GM19193 (cell line): Measurements from ENCODE around the gene ISL1.

Experiments
- POLR2A ChIP-seq: IDR thresholded peaks from 4 replicates; pipeline ENCODE4 v1.6.1; 2011; ENCODE audit not compliant: insufficient read depth, insufficient read length; ENCODE audit errors: extremely low read depth

ISL1 gene

DNA sequence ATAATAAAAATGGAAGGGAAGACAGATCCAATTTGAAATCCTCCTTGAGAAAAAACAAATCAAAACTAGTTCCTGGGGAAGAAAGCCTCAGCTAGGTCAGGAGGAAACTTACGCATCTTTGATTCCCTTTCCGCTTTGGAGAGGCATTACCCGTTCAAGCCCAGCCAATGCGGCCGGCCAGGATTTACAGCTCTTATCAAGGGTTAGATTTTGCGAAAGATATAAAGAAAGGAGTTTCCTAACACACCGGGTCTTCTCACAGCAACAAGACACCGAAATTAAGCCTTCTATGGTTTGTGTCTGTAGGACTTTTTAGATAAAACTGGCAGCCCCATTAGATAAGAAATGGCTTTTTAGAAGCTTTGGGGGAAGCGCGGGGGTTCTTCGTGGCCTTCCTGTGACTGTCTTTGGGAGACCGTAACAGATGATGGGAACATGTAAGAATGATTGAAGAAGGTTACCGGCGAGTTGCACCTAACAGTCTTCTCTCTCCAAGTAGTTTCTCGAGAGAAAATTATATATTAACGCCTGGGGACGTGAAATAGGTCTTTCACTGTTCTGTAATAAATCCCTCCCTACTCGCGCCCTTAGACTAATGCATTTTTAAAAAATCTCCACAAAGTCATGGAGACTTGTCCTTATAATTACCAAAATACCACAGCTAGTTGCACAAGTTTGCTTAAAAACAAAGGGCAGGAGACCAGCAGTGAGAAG lies 1.3 kb upstream of the ISL1 start:
- no peak for TF ChIP-seq POLR2A

DNA sequence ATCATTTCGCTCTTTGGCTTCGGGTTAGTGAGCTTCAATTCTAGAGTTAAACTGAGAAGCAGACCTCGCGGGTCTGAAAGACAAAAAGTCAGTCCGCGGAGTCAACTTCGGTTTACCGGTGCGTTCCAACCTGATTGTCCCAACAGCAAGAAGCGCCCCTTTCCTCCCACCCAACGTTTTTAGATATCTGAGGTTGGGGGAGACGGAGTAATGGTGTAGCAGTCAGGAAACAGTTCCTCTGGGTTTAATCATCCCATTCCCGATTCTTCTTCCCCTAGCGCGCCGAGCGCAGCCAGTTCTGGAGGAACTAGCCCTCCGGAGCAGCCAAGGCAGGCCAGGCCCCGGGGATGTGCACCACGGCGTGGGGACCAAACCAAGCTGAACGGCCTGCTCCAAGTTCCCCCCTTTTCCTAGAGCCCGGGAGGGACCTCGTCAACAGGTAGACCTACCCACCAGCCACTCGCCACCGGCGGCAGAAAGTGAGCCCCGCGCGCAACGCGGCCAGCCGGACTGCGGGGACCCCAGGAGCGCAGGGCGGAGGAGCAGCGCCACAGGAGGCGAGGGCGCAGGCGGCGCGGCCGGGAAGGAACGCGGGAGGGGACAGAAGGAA lies 622 bp upstream of the ISL1 start:
- TF ChIP-seq POLR2A, result no peak

DNA sequence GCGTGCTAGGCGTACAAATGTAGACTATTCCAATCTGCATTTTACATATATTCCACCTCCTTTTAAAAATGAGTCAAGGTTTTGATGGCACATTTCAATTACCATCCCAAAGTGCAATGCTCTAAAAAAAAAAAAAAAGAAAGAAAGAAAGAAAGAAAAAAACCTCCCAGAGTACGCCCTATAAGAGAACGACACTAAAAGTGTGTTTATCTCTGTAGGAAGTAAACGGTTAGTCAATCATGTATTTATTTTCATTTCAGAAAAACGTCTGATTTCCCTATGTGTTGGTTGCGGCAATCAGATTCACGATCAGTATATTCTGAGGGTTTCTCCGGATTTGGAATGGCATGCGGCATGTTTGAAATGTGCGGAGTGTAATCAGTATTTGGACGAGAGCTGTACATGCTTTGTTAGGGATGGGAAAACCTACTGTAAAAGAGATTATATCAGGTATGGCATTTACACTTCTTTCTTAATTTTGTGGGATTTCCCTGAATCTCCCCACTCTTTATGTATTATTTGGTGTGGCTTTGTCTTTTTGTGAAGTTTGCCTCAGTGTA lies 1.1 kb downstream of the ISL1 start:
- no peak for TF ChIP-seq POLR2A

DNA sequence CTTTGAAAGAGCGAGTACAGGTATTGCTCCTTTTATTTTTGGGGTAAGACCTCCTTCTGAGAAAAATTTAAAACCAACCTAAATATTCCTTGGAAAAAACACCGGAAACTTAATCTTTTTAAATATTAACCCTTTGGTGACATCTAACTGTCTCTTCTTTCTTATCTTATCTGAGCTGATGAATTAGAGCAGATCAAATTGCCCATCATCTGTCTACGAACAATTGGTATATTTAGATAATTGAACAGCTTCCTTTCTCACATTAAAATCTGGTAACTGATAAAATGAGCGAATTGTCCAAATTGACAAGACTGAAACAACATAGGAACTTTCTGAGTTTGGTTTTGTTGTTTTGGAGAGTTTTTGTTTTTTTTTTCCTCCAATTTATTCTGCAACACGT lies 2.0 kb downstream of the ISL1 start:
- TF ChIP-seq POLR2A, result no peak

DNA sequence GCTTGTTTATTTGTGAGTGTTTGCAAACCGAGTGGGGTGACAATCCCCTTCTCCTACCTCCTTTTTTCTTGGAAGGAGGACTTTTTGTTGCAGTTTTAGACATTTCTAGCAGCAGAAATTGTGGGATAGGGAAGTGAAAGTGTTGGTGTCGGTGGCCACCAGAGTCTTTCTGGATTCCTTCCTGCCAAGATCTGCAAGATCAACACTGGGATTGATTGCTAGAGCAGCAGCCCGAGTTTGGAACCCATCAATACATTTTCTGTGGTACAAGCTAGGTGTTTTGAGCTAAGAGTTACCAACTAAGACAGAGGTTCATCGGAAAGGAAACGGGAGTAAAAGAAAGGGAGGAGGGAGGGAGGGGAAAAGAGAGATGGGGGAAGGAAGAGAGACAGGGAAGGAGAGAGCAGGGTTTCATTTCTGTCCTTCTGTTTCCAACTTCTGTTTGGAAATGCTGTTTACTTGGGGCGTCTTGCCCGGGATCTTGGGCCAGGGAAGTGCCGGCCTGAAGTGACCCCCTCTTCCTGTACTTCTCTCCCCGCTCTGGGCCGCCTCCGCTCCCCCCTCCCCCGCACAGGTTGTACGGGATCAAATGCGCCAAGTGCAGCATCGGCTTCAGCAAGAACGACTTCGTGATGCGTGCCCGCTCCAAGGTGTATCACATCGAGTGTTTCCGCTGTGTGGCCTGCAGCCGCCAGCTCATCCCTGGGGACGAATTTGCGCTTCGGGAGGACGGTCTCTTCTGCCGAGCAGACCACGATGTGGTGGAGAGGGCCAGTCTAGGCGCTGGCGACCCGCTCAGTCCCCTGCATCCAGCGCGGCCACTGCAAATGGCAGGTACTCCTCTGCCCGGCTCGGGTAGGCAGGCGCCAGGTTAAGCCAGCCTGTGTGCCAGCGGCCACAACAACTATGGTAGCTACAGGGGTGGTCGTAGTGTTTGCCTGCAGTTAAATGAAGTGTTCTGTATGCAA lies 4.0 kb downstream of the ISL1 start:
- TF ChIP-seq POLR2A, result no peak

DNA sequence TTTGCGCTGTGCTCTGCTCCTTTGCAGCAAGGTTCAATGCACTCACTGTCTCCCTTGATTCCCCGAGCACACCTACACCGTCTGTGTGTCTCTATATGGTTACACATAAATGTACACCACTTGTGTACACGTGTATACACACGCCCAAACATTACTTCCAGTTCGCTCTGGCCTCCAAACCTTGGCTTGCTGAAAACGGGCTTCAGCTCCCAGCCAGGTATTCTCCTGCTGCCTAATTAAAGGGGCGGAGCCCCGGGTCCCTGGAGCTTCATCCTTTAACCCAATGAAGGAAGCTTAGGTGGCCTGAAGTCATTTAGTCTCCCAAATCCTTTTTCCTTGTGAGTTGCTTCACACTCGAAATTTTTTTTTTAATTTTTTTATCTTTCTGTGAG lies 4.6 kb downstream of the ISL1 start:
- no peak for TF ChIP-seq POLR2A

DNA sequence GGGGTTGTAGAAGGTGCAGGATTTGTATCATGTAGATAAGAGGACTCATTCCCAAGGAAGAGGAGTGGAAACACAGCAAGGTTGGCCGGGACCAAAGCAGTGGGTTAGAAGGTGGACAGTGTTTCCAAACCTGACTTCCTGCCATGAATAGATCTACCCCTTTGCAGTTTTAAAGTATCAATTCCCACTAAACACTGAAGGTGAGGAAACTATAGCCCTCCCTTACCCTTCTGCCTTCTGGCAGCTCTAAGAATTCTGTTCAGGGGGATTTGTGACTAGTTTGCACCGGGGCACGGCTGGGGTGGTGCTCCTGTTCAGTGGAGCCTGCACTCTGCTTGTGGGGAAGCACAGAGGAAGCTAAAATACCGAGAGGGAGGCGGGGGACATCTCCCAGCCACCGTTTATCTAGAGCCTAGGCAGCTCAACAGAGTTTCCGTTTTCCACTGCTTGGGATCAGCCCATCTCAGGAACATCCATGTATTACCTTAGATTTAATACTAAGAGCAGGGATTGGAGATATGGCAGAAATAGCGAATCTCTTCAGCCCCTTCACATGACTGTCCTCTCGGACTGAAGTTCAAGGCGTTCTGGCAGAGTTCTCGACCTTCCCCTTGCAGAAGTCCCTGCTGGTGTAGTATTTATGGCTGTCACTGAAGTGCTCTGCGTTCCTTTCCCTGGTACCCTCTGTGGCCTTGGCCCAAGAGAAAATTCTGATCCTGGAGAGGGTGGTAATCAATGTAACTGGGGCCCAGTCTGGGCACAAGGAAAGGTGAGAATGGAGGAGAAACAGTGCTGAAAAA lies 5.4 kb downstream of the ISL1 start:
- TF ChIP-seq POLR2A, result no peak

DNA sequence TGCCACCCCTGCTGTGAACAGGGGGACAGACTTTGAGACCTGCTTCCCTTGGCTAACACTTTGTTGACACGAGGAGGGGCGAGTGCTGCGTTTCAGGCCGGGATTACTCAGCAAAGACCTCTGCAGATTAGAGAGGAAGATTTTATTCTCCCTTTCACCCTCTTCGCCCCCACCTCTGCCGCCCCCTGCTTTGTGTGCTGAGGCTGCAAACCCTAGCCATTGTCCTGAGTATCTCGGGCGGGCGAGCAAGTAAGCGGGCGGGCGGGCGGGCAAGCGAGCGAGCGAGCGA lies 6.0 kb downstream of the ISL1 start:
- no peak for TF ChIP-seq POLR2A

DNA sequence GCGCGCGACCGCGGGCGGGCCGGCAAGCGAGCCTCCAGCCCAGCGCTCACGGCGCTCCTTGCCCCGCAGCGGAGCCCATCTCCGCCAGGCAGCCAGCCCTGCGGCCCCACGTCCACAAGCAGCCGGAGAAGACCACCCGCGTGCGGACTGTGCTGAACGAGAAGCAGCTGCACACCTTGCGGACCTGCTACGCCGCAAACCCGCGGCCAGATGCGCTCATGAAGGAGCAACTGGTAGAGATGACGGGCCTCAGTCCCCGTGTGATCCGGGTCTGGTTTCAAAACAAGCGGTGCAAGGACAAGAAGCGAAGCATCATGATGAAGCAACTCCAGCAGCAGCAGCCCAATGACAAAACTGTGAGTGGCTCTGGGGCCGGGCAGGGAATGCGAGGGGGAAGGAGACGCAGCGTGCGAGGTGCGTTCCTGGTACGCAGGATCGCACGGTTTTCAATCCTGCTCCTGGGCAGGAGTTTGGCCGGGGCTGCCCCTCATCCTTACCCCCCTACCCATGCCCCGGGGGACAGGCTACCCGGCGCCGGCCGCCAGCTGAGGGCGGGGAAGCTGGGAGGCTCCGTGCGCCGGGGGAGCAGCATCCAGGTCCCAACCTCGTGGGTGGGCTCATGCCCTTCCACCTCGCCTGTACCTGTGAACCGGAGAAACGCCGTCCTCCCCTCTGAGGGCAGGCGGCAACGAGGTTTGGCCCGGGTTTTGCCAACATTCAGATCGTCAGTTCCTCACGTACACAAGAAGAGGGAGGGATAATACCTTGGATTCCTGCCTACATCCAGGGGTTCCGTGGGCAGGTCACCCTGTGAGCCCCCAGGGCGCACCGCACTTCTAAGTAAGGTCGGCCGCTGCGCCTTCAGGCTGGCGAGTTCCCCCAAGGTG lies 6.6 kb downstream of the ISL1 start:
- no peak for TF ChIP-seq POLR2A

DNA sequence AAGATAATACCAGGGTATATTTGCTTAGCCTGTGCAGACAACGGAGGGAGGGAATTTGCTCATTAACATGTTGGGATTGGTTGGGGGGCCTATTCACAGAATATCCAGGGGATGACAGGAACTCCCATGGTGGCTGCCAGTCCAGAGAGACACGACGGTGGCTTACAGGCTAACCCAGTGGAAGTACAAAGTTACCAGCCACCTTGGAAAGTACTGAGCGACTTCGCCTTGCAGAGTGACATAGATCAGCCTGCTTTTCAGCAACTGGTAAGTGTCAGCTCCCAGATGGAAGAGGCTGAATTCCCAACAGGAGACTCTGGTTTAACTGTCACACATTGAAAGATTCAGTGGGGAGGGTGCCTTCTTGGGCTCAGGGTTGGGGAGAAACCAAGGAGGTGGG lies 7.9 kb downstream of the ISL1 start:
- no peak for TF ChIP-seq POLR2A

DNA sequence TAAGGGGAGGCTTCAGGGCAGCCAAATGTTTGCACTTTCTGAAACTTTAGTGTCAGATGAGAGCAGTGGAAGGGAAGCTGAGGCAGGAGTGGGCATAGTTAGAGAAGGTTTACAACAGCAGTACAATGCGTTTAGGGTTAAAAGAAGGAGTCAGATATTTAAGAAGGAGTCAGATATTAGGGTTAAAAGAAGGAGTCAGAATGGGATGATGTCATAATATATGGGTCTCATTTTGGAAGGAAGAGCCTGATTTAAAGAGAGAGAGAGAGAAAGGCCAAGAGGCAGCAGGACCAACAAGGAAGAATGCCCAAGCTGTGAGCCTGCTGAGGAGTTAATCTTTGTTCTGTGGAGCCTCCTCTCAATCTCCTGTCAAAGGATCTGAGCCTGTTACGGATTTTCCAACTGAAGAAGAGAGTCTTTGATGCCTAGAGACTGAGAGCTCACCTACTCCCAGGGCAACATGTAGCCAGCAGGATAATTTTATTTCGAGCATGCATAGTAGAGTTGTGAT lies 9.5 kb downstream of the ISL1 start:
- no peak for TF ChIP-seq POLR2A

DNA sequence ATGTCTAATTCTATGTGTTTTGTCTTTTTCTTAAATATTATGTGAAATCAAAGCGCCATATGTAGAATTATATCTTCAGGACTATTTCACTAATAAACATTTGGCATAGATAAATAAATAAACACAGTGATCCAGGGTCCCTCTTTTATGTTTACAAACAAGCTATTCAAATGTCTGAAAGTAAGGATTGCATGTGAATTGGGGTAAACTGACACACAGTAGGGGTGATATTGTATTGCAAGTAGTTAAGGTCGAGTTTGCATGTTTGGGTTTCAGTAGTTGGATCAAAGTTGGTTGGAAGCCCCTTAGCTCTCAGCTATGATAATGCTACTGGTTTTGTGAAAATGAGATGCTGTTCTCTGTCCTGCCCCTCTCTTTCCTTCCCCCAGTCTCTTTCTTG lies 11.4 kb downstream of the ISL1 start:
- no peak for TF ChIP-seq POLR2A

DNA sequence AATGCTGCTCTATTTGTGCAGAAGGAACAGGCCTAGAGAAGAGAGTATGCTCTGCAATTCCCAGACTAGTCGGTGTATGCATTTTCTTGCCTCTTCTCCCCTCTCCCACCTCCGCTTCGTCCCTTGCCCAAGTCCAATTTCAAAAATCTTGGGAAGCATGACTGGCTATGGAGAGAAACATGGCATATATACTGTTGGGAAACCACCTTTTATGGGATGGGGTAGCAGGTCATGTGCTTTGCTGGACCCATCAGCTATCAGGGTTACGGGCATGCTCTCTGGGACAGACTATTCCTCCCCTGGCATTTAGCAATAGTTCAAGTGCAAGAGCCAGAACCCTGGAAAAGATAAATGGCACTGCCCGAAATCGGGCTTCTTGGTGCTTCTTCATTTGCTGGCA lies 12.0 kb downstream of the ISL1 start:
- no peak for TF ChIP-seq POLR2A
